K562 (cell line): ENCODE data around the gene TDRD10.

Experiments
- BRD9 ChIP-seq: fragments of 450-650 bp; IDR thresholded peaks from 2 replicates; pipeline ENCODE4 v1.6.1; 2018; ENCODE audit warnings: low read depth; ENCODE audit not compliant: partially characterized antibody
- CREB1 ChIP-seq, 2 experiments: sonication (generic) in 1 of 2; formaldehyde crosslinking in 1 of 2; IDR thresholded peaks; 2 replicates each; pipeline versions ENCODE4 v1.6.1 to v1.8.0; 2012 to 2022; ENCODE audit warnings: inconsistent platforms in 1 of 2, mild to moderate bottlenecking in 1 of 2, missing genetic modification reagents in 1 of 2, moderate library complexity in 1 of 2
- CTBP1 ChIP-seq: fragments of 450-650 bp; IDR thresholded peaks from 2 replicates; pipeline ENCODE4 v1.6.1; 2016; ENCODE audit warnings: borderline replicate concordance
- FOXA1 ChIP-seq: fragments of 450-650 bp; IDR thresholded peaks from 2 replicates; pipeline ENCODE4 v1.6.1; 2016; ENCODE audit warnings: mild to moderate bottlenecking, borderline replicate concordance
- HDAC1 ChIP-seq, 2 experiments: fragments of 450-650 bp; IDR thresholded peaks; 2 replicates each; pipeline ENCODE4 v1.6.1; 2016 to 2017; ENCODE audit warnings: inconsistent platforms in 1 of 2, mild to moderate bottlenecking in 1 of 2, moderate library complexity in 1 of 2
- MAX ChIP-seq: sonication (generic); formaldehyde crosslinking; IDR thresholded peaks from 2 replicates; pipeline ENCODE4 v1.9.0; 2022; ENCODE audit warnings: mild to moderate bottlenecking, missing genetic modification reagents
- NCOR1 ChIP-seq: fragments of 450-650 bp; IDR thresholded peaks from 2 replicates; pipeline ENCODE4 v1.6.1; 2016; ENCODE audit warnings: mild to moderate bottlenecking, moderate library complexity
- RCOR1 ChIP-seq, 2 experiments: IDR thresholded peaks; 2 replicates each; pipeline ENCODE4 v1.6.1; 2012; ENCODE audit warnings: low read depth in 2 of 2, low read length in 2 of 2, borderline replicate concordance in 1 of 2, improper control_type of control experiment in 1 of 2
- SLC30A9 ChIP-seq: fragments of 250-450 bp; sonication (Bioruptor Pico); IDR thresholded peaks from 2 replicates; pipeline ENCODE4 v1.8.0; 2022; ENCODE audit warnings: mild to moderate bottlenecking, moderate library complexity
- SMARCA5 ChIP-seq: fragments of 450-650 bp; IDR thresholded peaks from 2 replicates; pipeline ENCODE4 v1.6.1; 2016
- TCF15 ChIP-seq: fragments of 250-450 bp; sonication (Bioruptor Pico); IDR thresholded peaks from 2 replicates; pipeline ENCODE4 v1.8.0; 2022; ENCODE audit warnings: moderate library complexity, mild to moderate bottlenecking, inconsistent platforms
- TRIM24 ChIP-seq, 2 experiments: fragments of 450-650 bp; IDR thresholded peaks; 2 replicates each; pipeline ENCODE4 v1.6.1; 2016
- ZBTB12 ChIP-seq: fragments of 250-450 bp; sonication (Bioruptor Pico); IDR thresholded peaks from 2 replicates; pipeline ENCODE4 v1.4.0; 2020

- TF ChIP-seq MAX (CRISPR knock-in tag) (no peak), SLC30A9 (CRISPR knock-in tag) (no peak), CTBP1 (no peak), BRD9 (no peak), CREB1 (IDR thresholded peaks at IDR 0.05) (no peak), CREB1 (CRISPR knock-in tag; IDR thresholded peaks at IDR 0.05) (no peak), RCOR1 (IDR thresholded peaks at IDR 0.05; ENCODE audit: borderline replicate concordance in 1 of 2, low read depth in 2 of 2, low read length in 2 of 2) (no peak), FOXA1 (no peak), TRIM24 (IDR thresholded peaks at IDR 0.05) (no peak), SMARCA5 (no peak), HDAC1 (IDR thresholded peaks at IDR 0.05) (no peak), TCF15 (CRISPR knock-in tag) (no peak), NCOR1 (no peak), ZBTB12 (no peak)
These were observed 21.0 kb upstream of the TDRD10 start for GRCh38 chr1:154481053-154481452.
